ENCODE measurements around the gene TXNL4A.

GRCh38 chr18:79973517-79973916 is 14.8 kb downstream of the TXNL4A start:
- TF ChIP-seq PPARA (CRISPR knock-in tag; IDR thresholded peaks at IDR 0.05; ENCODE audit: borderline replicate concordance) (no peak), ZNF8 (CRISPR knock-in tag; IDR thresholded peaks at IDR 0.05) (no peak), RARB (CRISPR knock-in tag; IDR thresholded peaks at IDR 0.05) (no peak), GLIS3 (CRISPR knock-in tag; IDR thresholded peaks at IDR 0.05) (no peak), ARNTL (CRISPR knock-in tag; IDR thresholded peaks at IDR 0.05; ENCODE audit: borderline replicate concordance, low read depth) (no peak), ZFP30 (CRISPR knock-in tag; IDR thresholded peaks at IDR 0.05) (no peak), SNAI2 (CRISPR knock-in tag; IDR thresholded peaks at IDR 0.05) (no peak), OSR1 (CRISPR knock-in tag; IDR thresholded peaks at IDR 0.05) (no peak), TCF4 (CRISPR knock-in tag; IDR thresholded peaks at IDR 0.05; ENCODE audit: borderline replicate concordance) (no peak)
- TF ChIP-seq, protein P1, sequence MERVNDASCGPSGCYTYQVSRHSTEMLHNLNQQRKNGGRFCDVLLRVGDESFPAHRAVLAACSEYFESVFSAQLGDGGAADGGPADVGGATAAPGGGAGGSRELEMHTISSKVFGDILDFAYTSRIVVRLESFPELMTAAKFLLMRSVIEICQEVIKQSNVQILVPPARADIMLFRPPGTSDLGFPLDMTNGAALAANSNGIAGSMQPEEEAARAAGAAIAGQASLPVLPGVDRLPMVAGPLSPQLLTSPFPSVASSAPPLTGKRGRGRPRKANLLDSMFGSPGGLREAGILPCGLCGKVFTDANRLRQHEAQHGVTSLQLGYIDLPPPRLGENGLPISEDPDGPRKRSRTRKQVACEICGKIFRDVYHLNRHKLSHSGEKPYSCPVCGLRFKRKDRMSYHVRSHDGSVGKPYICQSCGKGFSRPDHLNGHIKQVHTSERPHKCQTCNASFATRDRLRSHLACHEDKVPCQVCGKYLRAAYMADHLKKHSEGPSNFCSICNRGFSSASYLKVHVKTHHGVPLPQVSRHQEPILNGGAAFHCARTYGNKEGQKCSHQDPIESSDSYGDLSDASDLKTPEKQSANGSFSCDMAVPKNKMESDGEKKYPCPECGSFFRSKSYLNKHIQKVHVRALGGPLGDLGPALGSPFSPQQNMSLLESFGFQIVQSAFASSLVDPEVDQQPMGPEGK (CRISPR knock-in tag; IDR thresholded peaks at IDR 0.05; ENCODE audit: borderline replicate concordance), result no peak
